Thyroid gland (tissue), 4 donors: ENCODE data around the gene ENPP5.
"Not testable (repeated sequence)": the region's sequence is repeated elsewhere in the genome, so short reads cannot be mapped to it uniquely, and the experiment has no call there.

Experiments
- CTCF ChIP-seq, 6 experiments: fragments of 200-600 bp in 3 of 6; fragments of 450-650 bp in 3 of 6; sonication (generic) in 3 of 6; IDR thresholded peaks; one replicate each; pipeline ENCODE4 v1.5.1; 2016 to 2019; ENCODE audit warnings: antibody characterized with exemption in 6 of 6, mild to moderate bottlenecking in 2 of 6, inconsistent platforms in 1 of 6, moderate library complexity in 1 of 6
- POLR2A ChIP-seq, 2 donors: fragments of 450-650 bp; IDR thresholded peaks; one replicate each; pipeline ENCODE4 v1.6.1; 2017; ENCODE audit warnings: antibody characterized with exemption in 2 of 2, mild to moderate bottlenecking in 2 of 2, moderate library complexity in 1 of 2

GRCh38 chr6:46149066-46149465 lies 21.7 kb downstream of the ENPP5 start:
- TF ChIP-seq CTCF, POLR2A (IDR thresholded peaks at IDR 0.05): not testable (repeated sequence)
